AML-193 (cell line): Measurements from ENCODE around the gene SNX21.
"Not testable (repeated sequence)": the region's sequence is repeated elsewhere in the genome, so short reads cannot be mapped to it uniquely, and the experiment has no call there.

Experiments
- DNase-seq, 2 experiments: peaks; one replicate each; lab custom pipeline; 2025; lab: John Stamatoyannopoulos, UW

SNX21 gene

GRCh38 chr20:45850238-45850637, 16.6 kb downstream of the SNX21 start:
- no peak for DNase-seq

DNA sequence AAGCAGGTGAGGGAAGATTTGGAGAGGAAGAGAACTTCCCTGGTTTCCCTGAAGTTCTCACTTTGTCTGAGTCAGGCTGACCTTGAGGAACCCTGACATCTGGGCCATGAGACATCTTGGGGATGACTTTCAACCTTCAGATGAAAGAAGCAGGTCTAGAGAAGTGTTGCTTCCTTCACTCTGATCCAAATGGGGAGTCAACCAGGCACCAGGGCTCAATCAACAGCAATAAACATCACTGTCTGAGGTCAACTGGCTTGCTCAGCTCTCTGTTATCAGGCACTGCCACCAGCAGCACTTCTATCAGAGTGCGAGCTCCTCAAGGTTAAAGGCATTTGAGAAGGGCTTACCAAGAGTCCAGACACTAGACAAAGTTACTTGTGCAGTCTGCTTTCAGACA, 17.3 kb downstream of the SNX21 start:
- no peak for DNase-seq

- no peak for DNase-seq
These were observed 17.9 kb downstream of the SNX21 start for GRCh38 chr20:45851501-45851900.

DNA sequence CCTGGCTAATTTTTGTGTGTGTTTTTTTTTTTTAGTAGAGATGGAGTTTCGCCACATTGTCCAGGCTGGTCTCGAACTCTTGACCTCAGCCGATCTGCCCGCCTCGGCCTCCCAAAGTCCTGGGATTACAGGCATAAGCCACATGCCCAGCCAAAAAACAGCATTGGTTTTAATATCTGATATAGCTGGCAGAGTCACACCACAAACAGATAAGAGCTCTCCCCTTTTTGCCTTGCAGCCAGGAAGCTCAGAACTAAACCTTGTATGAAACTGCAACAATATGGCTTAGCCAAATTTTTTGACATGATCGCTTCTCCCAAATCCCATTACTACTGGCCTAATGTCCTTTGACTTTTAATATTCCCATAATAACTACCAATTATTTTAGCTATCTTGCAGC, 18.7 kb downstream of the SNX21 start:
- DNase-seq, result no peak

DNA sequence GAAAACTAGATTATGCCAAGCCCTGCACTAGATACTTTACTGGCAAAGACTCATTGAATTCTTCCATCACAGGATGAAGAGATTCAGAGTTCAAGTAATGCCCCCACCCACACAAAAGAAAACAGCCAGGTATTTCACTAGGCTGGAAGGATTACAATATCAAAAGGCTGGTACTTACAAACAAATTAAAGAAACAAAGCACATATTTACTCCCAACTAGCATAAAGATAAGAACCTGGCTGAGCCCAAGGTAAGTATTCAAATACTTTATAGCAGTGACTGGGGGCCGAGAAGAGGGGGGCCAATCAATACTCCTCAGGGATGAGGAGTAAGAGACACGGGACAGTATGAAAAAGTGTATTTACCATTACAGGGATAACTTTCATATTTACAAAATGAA, 19.9 kb downstream of the SNX21 start:
- no peak for DNase-seq

DNA sequence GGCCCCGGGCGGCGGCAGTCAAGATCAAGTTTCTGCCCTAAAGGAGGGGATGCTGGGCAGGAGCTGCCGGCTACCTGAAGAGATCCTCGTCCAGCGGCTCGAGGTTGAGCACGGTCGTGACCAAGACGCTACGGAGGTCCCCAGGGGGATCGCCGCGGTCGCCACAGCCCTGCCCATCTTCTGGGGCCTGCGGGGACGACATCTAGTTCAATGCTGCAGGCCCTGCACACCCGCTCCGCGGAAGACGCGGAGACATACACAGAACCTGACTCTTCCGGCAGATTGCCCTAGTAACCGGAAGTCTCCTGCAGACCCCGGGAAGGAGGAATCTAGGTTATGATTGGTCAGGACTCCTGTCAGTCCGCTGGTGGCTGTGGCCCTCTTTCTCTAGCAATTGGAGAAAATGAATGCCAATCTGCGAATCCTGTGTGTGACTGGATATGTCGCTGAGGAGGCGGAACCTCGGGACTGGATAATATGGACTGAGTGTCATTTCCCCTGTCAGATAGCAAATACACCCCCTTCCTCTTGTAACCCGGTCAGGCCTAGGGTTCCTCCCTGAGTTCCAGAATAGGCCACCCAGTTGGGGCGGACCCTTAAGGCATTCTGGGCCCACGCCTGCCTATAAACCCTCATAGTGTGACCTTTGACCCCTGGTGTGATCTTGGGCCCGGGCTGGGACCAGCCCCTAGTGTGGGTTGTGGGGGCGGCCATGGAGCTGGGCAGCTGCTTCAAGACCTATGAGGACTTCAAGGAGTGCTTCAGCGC, 23.7 kb downstream of the SNX21 start, which contains the start of the genes ACOT8 and ZSWIM3:
TSS of gene ACOT8 (minus strand) at position 279 of the 768 bp plus-strand sequence. CDS start at position 202, 77 bp downstream.
TSS of gene ZSWIM3 (plus strand) at position 501 of the 768 bp plus-strand sequence. CDS start at position 713, 212 bp downstream.
- DNase-seq, result peak; percentile 98 to 99

DNA sequence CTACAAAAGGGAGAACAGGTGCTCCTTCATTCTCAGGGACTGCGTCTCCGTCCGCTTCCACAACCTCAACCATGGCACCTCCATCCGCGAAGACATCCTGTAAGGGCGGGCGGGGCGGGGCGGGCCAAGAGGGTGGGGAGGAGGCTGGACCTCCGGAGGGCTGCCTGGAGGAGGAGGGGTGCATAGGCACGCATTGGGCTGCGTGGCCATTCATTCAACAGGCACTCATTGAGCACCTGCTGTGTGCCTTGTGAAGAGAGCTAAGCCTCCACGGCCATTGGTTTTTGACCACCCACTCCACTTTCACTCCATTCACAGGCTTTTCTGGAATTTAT, 24.2 kb downstream of the SNX21 start:
- DNase-seq, result peak; percentile 40 to 45

DNA sequence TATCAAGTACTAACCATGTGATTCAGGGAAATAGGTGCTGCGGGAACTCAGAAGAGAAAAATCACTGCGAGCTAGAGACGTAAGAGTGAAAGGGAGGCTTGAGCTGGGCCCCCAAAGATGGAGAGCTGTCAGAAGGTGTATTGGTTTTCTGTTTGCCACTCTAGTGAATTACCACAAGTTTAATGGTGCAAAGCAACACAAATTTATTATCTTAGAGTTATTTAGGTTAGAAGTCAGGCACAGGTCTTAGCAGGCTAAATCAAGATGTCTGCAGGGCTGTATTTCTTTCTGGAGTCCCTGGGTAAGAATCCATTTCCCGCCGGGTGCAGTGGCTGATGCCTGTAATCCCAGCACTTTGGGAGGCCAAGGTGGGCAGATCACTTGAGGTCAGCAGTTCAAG, 26.3 kb downstream of the SNX21 start:
- no peak for DNase-seq

- DNase-seq, result no peak
These were observed 27.1 kb downstream of the SNX21 start for GRCh38 chr20:45860560-45861220.

GRCh38 chr20:45861221-45862075, 27.8 kb downstream of the SNX21 start:
- no peak for DNase-seq

DNA sequence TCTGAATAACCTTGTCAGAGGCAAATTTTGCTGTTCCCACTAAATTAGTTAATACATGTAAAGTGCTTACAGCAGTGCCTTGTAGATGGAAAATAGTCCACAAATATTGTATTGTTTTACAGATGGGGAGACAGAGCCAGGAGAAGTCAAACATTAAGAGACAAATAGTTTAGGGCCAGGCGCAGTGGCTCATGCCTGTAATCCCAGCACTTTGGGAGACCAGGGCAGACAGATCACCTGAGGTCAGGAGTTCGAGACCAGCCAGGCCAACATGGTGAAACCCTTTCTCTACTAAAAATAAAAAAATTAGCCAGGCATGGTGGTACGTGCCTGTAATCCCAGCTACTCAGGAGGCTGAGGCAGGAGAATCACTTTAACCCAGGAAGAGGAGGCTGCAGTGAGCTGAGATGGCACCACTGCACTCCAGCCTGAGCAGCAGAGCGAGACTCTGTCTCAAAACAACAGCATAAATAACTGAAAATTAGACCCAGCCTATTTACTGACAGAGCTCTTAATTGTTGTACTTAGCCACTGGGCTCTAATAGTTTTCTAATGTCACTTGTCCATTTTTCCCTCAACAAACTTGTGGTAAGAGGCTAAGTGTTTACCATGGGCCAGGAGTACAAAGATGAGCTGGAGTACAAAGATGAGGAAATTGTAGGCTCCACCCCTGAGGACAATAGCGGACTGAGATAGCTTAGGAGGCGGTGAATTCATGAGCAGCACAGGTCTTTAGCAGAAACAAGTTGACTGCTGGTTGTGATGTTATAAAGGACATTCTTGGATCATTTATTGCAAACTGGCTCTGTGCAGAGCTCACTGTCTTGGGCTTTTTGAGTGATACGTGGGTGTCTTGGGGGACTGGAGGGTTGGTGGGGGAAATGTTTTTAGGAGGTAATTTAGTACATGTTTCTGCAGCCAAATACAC, 30.2 kb downstream of the SNX21 start:
- DNase-seq, result no peak

GRCh38 chr20:45866454-45866853, 32.9 kb downstream of the SNX21 start:
- DNase-seq, result no peak

DNA sequence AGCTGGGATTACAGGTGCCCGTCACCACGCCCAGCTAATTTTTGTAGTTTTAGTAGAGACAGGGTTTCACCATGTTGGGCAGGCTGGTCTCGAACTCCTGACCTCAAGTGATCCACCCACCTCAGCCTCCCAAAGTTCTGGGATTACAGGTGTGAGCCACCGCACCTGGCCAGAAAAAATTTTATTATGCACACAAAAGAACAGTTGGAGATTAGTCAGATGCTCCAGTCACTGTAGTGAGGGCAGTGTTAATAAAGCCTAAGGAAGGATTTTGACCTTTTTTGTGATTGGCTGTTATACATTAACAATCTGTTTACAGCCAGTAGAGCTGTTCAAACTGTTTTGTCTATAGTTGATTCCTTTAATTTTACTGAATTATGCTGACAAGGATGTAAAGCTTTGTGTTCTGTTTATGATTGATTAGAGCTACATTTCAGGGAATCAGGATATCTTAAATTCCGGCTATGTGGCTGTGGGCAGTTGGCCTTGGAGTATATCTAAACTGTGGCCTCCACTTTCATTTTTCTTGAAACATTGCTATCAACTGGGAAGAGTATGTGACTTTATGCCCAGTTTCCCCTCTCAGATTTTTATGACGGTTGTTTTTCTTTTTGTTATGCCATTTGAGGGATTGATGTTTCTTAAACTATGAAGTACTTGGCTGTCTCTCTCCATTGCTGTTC, 33.7 kb downstream of the SNX21 start:
- no peak for DNase-seq

GRCh38 chr20:45867819-45868176, 34.2 kb downstream of the SNX21 start:
- no peak for DNase-seq

- DNase-seq, result no peak
These were observed 39.0 kb downstream of the SNX21 start for GRCh38 chr20:45872626-45873025.

- no peak for DNase-seq
These were observed 40.0 kb downstream of the SNX21 start for GRCh38 chr20:45873409-45874103.

DNA sequence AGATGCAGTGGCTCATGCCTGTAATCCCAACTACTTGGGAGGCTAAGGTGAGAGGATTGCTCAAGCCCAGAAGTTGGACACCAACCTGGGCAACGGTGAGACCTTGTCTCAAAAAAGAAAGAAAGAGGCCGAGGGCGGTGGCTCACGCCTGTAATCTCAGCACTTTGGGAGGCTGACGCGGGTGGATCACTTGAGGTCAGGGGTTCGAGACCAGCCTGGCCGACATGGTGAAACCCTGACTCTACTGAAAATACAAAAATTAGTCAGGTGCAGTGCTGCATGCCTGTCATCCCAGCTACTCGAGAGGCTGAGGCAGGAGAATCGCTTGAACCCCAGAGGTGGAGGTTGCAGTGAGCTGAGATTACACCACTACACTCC, 40.5 kb downstream of the SNX21 start:
- DNase-seq, result not testable (repeated sequence)

DNA sequence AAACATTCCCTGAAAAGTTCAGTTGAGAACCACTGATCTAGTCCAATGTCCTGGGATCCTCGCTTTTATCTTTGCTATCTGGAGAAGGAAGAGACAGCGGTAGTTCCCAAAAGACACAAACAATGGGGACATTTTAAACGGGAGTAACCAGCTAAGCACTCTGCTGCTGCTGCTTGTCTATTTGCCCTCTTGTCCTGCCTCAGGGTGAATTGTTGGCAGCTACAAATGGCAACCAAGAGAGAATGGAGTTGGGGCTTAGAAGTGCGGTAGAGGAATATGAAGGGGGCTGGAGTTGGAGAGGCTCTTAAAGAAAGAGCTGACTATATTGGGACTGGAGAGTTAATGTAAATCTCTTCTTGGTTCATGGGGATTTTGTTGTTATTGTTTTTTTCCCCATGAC, 41.0 kb downstream of the SNX21 start:
- DNase-seq, result no peak

DNA sequence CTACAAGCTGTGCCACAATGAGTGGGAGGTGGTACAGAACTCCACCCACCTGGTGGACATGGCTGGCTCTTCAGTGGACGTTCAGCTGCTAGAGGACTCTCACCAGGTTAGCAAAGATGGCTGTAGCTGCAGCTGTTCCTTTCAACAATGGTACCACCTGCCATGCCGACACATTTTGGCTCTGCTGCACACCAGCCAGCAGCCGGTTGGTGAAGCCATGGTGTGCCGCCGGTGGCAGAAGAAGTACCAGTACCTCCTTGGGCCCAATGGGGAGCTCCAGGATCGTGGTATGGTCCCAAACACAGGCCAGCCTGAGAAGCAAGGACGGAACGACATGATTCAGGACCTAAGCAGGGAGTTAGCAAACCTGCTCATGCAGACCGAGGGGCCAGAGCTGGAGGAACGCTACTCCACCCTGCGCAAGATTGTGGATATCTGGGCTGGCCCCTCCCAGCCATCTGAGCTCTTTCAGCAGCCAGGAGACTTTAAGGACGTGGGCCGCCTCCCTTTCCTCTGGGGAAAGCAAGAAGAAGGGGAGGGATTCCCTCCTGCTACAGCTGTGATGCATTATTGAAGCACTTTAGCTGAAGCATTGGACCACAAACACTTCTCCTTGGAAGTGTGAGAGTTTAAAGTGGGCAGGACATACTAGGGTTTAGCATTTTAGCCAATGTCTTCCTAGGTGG, 44.6 kb downstream of the SNX21 start:
- no peak for DNase-seq
